NCI-H2171 treated with DMSO at 0.1 percent for 48 hours (cell line): Measurements from ENCODE around the gene COL23A1.

Source experiments
- DNase-seq: peaks from one replicate; lab custom pipeline; 2025; lab: John Stamatoyannopoulos, UW

Gene COL23A1

GRCh38 chr5:178392931-178393394, 197.2 kb downstream of the COL23A1 start:
- peak; percentile 9 for DNase-seq

- DNase-seq = no peak
Measured at GRCh38 chr5:178392386-178392785, 197.8 kb downstream of the COL23A1 start.

- DNase-seq = peak; percentile 89
Measured at GRCh38 chr5:178391480-178391879, 198.7 kb downstream of the COL23A1 start.

- DNase-seq = no peak
Measured at GRCh38 chr5:178389796-178390195, 200.4 kb downstream of the COL23A1 start.

- DNase-seq = no peak
Measured at GRCh38 chr5:178389026-178389729, 201.0 kb downstream of the COL23A1 start.

- DNase-seq = no peak
Measured at GRCh38 chr5:178388386-178389025, 201.7 kb downstream of the COL23A1 start.

- no peak for DNase-seq
Measured at GRCh38 chr5:178387856-178388190, 202.4 kb downstream of the COL23A1 start.

GRCh38 chr5:178387061-178387855, 202.9 kb downstream of the COL23A1 start:
- no peak for DNase-seq

- no peak for DNase-seq
Measured at GRCh38 chr5:178386336-178386931, 203.8 kb downstream of the COL23A1 start.

- DNase-seq = no peak
Measured at GRCh38 chr5:178385496-178385890, 204.7 kb downstream of the COL23A1 start.

- no peak for DNase-seq
Measured at GRCh38 chr5:178384816-178385495, 205.2 kb downstream of the COL23A1 start.

- DNase-seq = no peak
Measured at GRCh38 chr5:178383919-178384815, 206.0 kb downstream of the COL23A1 start.

- no peak for DNase-seq
Measured at GRCh38 chr5:178383301-178383918, 206.8 kb downstream of the COL23A1 start.

GRCh38 chr5:178382754-178383164, 207.4 kb downstream of the COL23A1 start:
- peak; percentile 74 for DNase-seq

GRCh38 chr5:178381921-178382695, 208.1 kb downstream of the COL23A1 start:
- no peak for DNase-seq

- DNase-seq = no peak
Measured at GRCh38 chr5:178381206-178381605, 209.0 kb downstream of the COL23A1 start.

GRCh38 chr5:178380541-178381074, 209.6 kb downstream of the COL23A1 start:
- no peak for DNase-seq

GRCh38 chr5:178380086-178380485, 210.1 kb downstream of the COL23A1 start:
- DNase-seq = no peak
